GM23338 (cell line): ENCODE measurements around the gene NTPCR. TPM values are rescaled to one million over a fixed set of nuclear protein-coding genes. Genes with fewer than 3 reads are reported as not detected.
A peak's percentile ranks its signal among the peaks of the same experiment; 100 is the strongest.

Experiments
- ATAC-seq: fragments of 200-7000 bp; cut with Tn5 transposase; 3 replicates; pipeline ENCODE4 v1.9.1; 2020
- DNase-seq: peaks from one replicate; pipeline ENCODE4 v3.0.0-alpha.2; 2015; ENCODE audit warnings: low spot score
- H2AFZ ChIP-seq: fragments of 200-600 bp; sonication (generic); 2 replicates; pipeline ENCODE4 v1.8.0; 2016; ENCODE audit warnings: antibody characterized with exemption, mild to moderate bottlenecking, moderate library complexity
- H3F3A ChIP-seq: fragments of 200-600 bp; sonication (generic); replicated peaks from 2 replicates; pipeline ENCODE4 v1.8.0; 2017; ENCODE audit warnings: antibody characterized with exemption, mixed run types, low read depth
- H3K27ac ChIP-seq: fragments of 200-600 bp; sonication (generic); 2 replicates; pipeline ENCODE4 v1.6.1; 2016; ENCODE audit warnings: low read depth
- H3K27me3 ChIP-seq: fragments of 200-600 bp; sonication (generic); 2 replicates; pipeline ENCODE4 v1.8.0; 2016; ENCODE audit warnings: mild to moderate bottlenecking, mixed run types, moderate library complexity; ENCODE audit not compliant: insufficient read depth
- H3K36me3 ChIP-seq: fragments of 200-600 bp; sonication (generic); 2 replicates; pipeline ENCODE4 v1.8.0; 2016; ENCODE audit warnings: mild to moderate bottlenecking; ENCODE audit not compliant: insufficient read depth
- H3K4me1 ChIP-seq: fragments of 200-600 bp; sonication (generic); 2 replicates; pipeline ENCODE4 v1.8.0; 2016; ENCODE audit warnings: mild to moderate bottlenecking, moderate library complexity; ENCODE audit not compliant: insufficient read depth
- H3K4me2 ChIP-seq: fragments of 200-600 bp; sonication (generic); 2 replicates; pipeline ENCODE4 v1.7.1; 2017; ENCODE audit warnings: mixed run types
- H3K4me3 ChIP-seq: fragments of 200-600 bp; sonication (generic); 2 replicates; pipeline ENCODE4 v1.6.1; 2016; ENCODE audit warnings: mixed run types
- H3K79me2 ChIP-seq: fragments of 200-600 bp; sonication (generic); replicated peaks from 2 replicates; pipeline ENCODE4 v1.8.0; 2017; ENCODE audit warnings: mild to moderate bottlenecking; ENCODE audit not compliant: insufficient read depth
- H3K9me2 ChIP-seq: fragments of 200-600 bp; sonication (generic); 2 replicates; pipeline ENCODE4 v1.8.0; 2017; ENCODE audit not compliant: insufficient read depth
- H4K20me1 ChIP-seq: fragments of 200-600 bp; sonication (generic); replicated peaks from 2 replicates; pipeline ENCODE4 v1.8.0; 2017; ENCODE audit warnings: mild to moderate bottlenecking; ENCODE audit not compliant: insufficient read depth
- H3K27ac Mint-ChIP-seq: 2 replicates; pipeline ENCODE4 v1.8.0; 2020; ENCODE audit warnings: inconsistent platforms, mild to moderate bottlenecking, moderate library complexity, mixed read lengths
- H3K27me3 Mint-ChIP-seq: 3 replicates; pipeline ENCODE4 v1.8.0; 2022; ENCODE audit warnings: low read depth, mild to moderate bottlenecking, moderate library complexity, mixed read lengths, inconsistent platforms; ENCODE audit not compliant: insufficient read depth, poor library complexity
- H3K36me3 Mint-ChIP-seq: 3 replicates; pipeline ENCODE4 v1.8.0; 2021; ENCODE audit warnings: low read depth, mild to moderate bottlenecking, inconsistent platforms, moderate library complexity, mixed read lengths
- H3K4me1 Mint-ChIP-seq: 3 replicates; pipeline ENCODE4 v1.8.0; 2020; ENCODE audit warnings: mild to moderate bottlenecking, inconsistent platforms, mixed read lengths
- H3K4me3 Mint-ChIP-seq: 3 replicates; pipeline ENCODE4 v1.8.0; 2021; ENCODE audit warnings: moderate library complexity, mild to moderate bottlenecking, inconsistent platforms, mixed read lengths
- H3K9me3 Mint-ChIP-seq: 3 replicates; pipeline ENCODE4 v1.8.0; 2020; ENCODE audit warnings: moderate library complexity, mild to moderate bottlenecking, inconsistent platforms, mixed read lengths
- CREB1 ChIP-seq: fragments of 250-450 bp; sonication (Bioruptor Pico); IDR thresholded peaks from 2 replicates; pipeline ENCODE4 v1.5.0; 2020; ENCODE audit warnings: low read depth, mild to moderate bottlenecking, moderate library complexity
- EZH2 ChIP-seq: fragments of 200-600 bp; sonication (generic); IDR thresholded peaks from one replicate; pipeline ENCODE4 v1.8.0; 2017; ENCODE audit warnings: antibody characterized with exemption, mild to moderate bottlenecking, low read depth; ENCODE audit not compliant: unreplicated experiment
- EZH2phosphoT487 ChIP-seq: fragments of 200-600 bp; sonication (generic); IDR thresholded peaks from one replicate; pipeline ENCODE4 v1.8.1; 2018; ENCODE audit warnings: antibody characterized with exemption; ENCODE audit not compliant: unreplicated experiment
- JUNB ChIP-seq: IDR thresholded peaks from one replicate; pipeline ENCODE4 v1.6.1; 2016; ENCODE audit warnings: antibody characterized with exemption; ENCODE audit not compliant: unreplicated experiment
- NANOG ChIP-seq: IDR thresholded peaks from 2 replicates; pipeline ENCODE4 v1.6.1; 2016; ENCODE audit warnings: antibody characterized with exemption, borderline replicate concordance
- POLR2AphosphoS5 ChIP-seq: IDR thresholded peaks from 2 replicates; pipeline ENCODE4 v1.6.1; 2016; ENCODE audit warnings: antibody characterized with exemption, low read depth
- STAT1 ChIP-seq: IDR thresholded peaks from one replicate; pipeline ENCODE4 v1.6.1; 2016; ENCODE audit warnings: antibody characterized with exemption; ENCODE audit not compliant: unreplicated experiment
- ZNF114 ChIP-seq: fragments of 250-450 bp; sonication (Bioruptor Pico); IDR thresholded peaks from 2 replicates; pipeline ENCODE4 v1.5.0; 2020; ENCODE audit warnings: mild to moderate bottlenecking, moderate library complexity
- ZNF331 ChIP-seq: fragments of 250-450 bp; sonication (Bioruptor Pico); IDR thresholded peaks from 2 replicates; pipeline ENCODE4 v1.5.0; 2020; ENCODE audit warnings: low read depth, mild to moderate bottlenecking, moderate library complexity
- polyA plus RNA-seq: library from polyadenylated mRNA; unstranded; fragments of >200 nt; fragmentation: Nextera tagmentation; extraction: Ambion mirVana; gene quantifications from 2 replicates; pipeline ENCODE4 v1.2.1, GENCODE V29; 2016
- total RNA-seq: library from RNA; depleted of rRNA; stranded (reverse); fragments of >200 nt; shearing (Covaris generic); gene quantifications from 2 replicates; pipeline ENCODE4 v1.2.3, GENCODE V29; 2014
- TF ChIP-seq, protein P1 (sequence below), 2 experiments: fragments of 200-600 bp in 1 of 2; sonication (generic) in 1 of 2; conservative IDR thresholded peaks; 2 replicates each; pipeline versions ENCODE4 v1.5.1 to v1.6.1; 2016 to 2017; ENCODE audit warnings: antibody characterized with exemption in 2 of 2, low read depth in 2 of 2, mild to moderate bottlenecking in 2 of 2, moderate library complexity in 1 of 2
- TF ChIP-seq, protein P2 (sequence below): IDR thresholded peaks from 2 replicates; pipeline ENCODE4 v1.6.1; 2016; ENCODE audit warnings: antibody characterized with exemption
- TF ChIP-seq, protein P3 (sequence below): IDR thresholded peaks from one replicate; pipeline ENCODE4 v1.6.1; 2018; ENCODE audit warnings: antibody characterized with exemption; ENCODE audit not compliant: unreplicated experiment
- TF ChIP-seq, protein P4 (sequence below): fragments of 250-450 bp; sonication (Bioruptor Pico); IDR thresholded peaks from 2 replicates; pipeline ENCODE4 v1.5.0; 2020; ENCODE audit warnings: mild to moderate bottlenecking, moderate library complexity

NTPCR gene
- total and polyA plus RNA-seq, 2 experiments from 2014 or later, result 64.1 to 150 TPM

DNA sequence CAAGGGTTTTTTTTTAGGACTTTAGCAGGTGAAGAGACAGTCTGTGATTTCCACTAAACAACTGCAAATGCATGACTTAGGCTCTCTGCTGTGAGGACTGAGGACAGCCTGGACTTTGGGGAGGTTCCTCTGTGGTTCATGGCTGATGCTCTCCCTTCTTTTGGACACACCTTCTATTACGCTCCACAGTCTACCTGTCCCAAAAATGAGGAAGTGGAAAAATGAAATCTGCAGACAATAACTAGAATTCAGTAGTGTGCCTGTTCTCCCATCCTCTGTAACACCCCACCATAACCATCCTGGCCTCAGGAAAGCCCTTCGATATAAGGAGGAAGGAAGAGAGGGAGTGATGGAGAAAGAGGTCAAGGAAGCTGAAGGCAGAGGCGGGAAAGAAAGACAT, 68.7 kb downstream of the NTPCR start:
- no peak for ATAC-seq
- Mint-ChIP-seq H3K27me3 (peaks cover 7% of the 10 kb centered on the region), H3K27ac (peak overlapping the region; percentile 11; the same call in 1 of the 2 replicates), H3K4me1 (peaks cover 7% of the 10 kb centered on the region; the same call in 2 of the 3 replicates), H3K9me3 (no peaks in the 10 kb centered on the region; the same call in 2 of the 3 replicates), H3K4me3 (no peak overlapping the region), H3K36me3 (peaks cover 42% of the 10 kb centered on the region)
- H3K4me2 ChIP-seq, result no peak overlapping the region
- H4K20me1 ChIP-seq, result no peaks in the 10 kb centered on the region; the same call in 1 of the 2 replicates
- no peaks in the 10 kb centered on the region for H3K27me3 ChIP-seq
- peaks cover 15% of the 10 kb centered on the region for H3K36me3 ChIP-seq
- no peaks in the 10 kb centered on the region for H3F3A ChIP-seq
- H2AFZ ChIP-seq, result no peak overlapping the region
- no peak overlapping the region for H3K27ac ChIP-seq
- no peaks in the 10 kb centered on the region for H3K4me1 ChIP-seq
- H3K79me2 ChIP-seq, result no peaks in the 10 kb centered on the region
- H3K9me2 ChIP-seq, result no peaks in the 10 kb centered on the region
- no peak for TF ChIP-seq POLR2AphosphoS5
- TF ChIP-seq ZNF114, result no peak
- TF ChIP-seq, protein P1, sequence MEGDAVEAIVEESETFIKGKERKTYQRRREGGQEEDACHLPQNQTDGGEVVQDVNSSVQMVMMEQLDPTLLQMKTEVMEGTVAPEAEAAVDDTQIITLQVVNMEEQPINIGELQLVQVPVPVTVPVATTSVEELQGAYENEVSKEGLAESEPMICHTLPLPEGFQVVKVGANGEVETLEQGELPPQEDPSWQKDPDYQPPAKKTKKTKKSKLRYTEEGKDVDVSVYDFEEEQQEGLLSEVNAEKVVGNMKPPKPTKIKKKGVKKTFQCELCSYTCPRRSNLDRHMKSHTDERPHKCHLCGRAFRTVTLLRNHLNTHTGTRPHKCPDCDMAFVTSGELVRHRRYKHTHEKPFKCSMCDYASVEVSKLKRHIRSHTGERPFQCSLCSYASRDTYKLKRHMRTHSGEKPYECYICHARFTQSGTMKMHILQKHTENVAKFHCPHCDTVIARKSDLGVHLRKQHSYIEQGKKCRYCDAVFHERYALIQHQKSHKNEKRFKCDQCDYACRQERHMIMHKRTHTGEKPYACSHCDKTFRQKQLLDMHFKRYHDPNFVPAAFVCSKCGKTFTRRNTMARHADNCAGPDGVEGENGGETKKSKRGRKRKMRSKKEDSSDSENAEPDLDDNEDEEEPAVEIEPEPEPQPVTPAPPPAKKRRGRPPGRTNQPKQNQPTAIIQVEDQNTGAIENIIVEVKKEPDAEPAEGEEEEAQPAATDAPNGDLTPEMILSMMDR (conservative IDR thresholded peaks at IDR 0.05; ENCODE audit: low read depth in 2 of 2), result no peak
- no peak for TF ChIP-seq JUNB
- no peak for TF ChIP-seq CREB1 (CRISPR knock-in tag)
- TF ChIP-seq STAT1, result no peak
- TF ChIP-seq, protein P2, sequence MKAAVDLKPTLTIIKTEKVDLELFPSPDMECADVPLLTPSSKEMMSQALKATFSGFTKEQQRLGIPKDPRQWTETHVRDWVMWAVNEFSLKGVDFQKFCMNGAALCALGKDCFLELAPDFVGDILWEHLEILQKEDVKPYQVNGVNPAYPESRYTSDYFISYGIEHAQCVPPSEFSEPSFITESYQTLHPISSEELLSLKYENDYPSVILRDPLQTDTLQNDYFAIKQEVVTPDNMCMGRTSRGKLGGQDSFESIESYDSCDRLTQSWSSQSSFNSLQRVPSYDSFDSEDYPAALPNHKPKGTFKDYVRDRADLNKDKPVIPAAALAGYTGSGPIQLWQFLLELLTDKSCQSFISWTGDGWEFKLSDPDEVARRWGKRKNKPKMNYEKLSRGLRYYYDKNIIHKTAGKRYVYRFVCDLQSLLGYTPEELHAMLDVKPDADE, result no peak
- TF ChIP-seq EZH2, result no peak
- TF ChIP-seq EZH2phosphoT487, result no peak
- no peak for TF ChIP-seq ZNF331
- TF ChIP-seq NANOG, result no peak
- TF ChIP-seq, protein P3, sequence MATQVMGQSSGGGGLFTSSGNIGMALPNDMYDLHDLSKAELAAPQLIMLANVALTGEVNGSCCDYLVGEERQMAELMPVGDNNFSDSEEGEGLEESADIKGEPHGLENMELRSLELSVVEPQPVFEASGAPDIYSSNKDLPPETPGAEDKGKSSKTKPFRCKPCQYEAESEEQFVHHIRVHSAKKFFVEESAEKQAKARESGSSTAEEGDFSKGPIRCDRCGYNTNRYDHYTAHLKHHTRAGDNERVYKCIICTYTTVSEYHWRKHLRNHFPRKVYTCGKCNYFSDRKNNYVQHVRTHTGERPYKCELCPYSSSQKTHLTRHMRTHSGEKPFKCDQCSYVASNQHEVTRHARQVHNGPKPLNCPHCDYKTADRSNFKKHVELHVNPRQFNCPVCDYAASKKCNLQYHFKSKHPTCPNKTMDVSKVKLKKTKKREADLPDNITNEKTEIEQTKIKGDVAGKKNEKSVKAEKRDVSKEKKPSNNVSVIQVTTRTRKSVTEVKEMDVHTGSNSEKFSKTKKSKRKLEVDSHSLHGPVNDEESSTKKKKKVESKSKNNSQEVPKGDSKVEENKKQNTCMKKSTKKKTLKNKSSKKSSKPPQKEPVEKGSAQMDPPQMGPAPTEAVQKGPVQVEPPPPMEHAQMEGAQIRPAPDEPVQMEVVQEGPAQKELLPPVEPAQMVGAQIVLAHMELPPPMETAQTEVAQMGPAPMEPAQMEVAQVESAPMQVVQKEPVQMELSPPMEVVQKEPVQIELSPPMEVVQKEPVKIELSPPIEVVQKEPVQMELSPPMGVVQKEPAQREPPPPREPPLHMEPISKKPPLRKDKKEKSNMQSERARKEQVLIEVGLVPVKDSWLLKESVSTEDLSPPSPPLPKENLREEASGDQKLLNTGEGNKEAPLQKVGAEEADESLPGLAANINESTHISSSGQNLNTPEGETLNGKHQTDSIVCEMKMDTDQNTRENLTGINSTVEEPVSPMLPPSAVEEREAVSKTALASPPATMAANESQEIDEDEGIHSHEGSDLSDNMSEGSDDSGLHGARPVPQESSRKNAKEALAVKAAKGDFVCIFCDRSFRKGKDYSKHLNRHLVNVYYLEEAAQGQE, result no peak
- TF ChIP-seq, protein P4, sequence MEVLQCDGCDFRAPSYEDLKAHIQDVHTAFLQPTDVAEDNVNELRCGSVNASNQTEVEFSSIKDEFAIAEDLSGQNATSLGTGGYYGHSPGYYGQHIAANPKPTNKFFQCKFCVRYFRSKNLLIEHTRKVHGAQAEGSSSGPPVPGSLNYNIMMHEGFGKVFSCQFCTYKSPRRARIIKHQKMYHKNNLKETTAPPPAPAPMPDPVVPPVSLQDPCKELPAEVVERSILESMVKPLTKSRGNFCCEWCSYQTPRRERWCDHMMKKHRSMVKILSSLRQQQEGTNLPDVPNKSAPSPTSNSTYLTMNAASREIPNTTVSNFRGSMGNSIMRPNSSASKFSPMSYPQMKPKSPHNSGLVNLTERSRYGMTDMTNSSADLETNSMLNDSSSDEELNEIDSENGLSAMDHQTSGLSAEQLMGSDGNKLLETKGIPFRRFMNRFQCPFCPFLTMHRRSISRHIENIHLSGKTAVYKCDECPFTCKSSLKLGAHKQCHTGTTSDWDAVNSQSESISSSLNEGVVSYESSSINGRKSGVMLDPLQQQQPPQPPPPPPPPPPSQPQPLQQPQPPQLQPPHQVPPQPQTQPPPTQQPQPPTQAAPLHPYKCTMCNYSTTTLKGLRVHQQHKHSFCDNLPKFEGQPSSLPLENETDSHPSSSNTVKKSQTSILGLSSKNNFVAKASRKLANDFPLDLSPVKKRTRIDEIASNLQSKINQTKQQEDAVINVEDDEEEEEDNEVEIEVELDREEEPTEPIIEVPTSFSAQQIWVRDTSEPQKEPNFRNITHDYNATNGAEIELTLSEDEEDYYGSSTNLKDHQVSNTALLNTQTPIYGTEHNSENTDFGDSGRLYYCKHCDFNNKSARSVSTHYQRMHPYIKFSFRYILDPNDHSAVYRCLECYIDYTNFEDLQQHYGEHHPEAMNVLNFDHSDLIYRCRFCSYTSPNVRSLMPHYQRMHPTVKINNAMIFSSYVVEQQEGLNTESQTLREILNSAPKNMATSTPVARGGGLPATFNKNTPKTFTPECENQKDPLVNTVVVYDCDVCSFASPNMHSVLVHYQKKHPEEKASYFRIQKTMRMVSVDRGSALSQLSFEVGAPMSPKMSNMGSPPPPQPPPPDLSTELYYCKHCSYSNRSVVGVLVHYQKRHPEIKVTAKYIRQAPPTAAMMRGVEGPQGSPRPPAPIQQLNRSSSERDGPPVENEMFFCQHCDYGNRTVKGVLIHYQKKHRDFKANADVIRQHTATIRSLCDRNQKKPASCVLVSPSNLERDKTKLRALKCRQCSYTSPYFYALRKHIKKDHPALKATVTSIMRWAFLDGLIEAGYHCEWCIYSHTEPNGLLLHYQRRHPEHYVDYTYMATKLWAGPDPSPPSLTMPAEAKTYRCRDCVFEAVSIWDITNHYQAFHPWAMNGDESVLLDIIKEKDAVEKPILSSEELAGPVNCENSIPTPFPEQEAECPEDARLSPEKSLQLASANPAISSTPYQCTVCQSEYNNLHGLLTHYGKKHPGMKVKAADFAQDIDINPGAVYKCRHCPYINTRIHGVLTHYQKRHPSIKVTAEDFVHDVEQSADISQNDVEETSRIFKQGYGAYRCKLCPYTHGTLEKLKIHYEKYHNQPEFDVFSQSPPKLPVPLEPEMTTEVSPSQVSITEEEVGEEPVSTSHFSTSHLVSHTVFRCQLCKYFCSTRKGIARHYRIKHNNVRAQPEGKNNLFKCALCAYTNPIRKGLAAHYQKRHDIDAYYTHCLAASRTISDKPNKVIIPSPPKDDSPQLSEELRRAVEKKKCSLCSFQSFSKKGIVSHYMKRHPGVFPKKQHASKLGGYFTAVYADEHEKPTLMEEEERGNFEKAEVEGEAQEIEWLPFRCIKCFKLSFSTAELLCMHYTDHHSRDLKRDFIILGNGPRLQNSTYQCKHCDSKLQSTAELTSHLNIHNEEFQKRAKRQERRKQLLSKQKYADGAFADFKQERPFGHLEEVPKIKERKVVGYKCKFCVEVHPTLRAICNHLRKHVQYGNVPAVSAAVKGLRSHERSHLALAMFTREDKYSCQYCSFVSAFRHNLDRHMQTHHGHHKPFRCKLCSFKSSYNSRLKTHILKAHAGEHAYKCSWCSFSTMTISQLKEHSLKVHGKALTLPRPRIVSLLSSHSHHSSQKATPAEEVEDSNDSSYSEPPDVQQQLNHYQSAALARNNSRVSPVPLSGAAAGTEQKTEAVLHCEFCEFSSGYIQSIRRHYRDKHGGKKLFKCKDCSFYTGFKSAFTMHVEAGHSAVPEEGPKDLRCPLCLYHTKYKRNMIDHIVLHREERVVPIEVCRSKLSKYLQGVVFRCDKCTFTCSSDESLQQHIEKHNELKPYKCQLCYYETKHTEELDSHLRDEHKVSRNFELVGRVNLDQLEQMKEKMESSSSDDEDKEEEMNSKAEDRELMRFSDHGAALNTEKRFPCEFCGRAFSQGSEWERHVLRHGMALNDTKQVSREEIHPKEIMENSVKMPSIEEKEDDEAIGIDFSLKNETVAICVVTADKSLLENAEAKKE, result no peak
- no peak for DNase-seq
- H3K4me3 ChIP-seq, result no peak overlapping the region
